Esophagus squamous epithelium (tissue), 4 donors: ENCODE results near the gene DENND1A.

Source experiments
- POLR2A ChIP-seq, 4 donors: fragments of 450-650 bp; IDR thresholded peaks; one replicate each; pipeline ENCODE4 v1.6.1; 2017; ENCODE audit warnings: antibody characterized with exemption in 4 of 4, mild to moderate bottlenecking in 4 of 4, moderate library complexity in 3 of 4
- TF ChIP-seq, protein P1 (sequence below), 6 experiments: fragments of 450-650 bp in 4 of 6; fragments of 200-600 bp in 2 of 6; sonication (generic) in 2 of 6; IDR thresholded peaks; one replicate each; pipeline ENCODE4 v1.5.1; 2016 to 2019; ENCODE audit warnings: antibody characterized with exemption in 6 of 6, mild to moderate bottlenecking in 4 of 6, moderate library complexity in 4 of 6

DNA sequence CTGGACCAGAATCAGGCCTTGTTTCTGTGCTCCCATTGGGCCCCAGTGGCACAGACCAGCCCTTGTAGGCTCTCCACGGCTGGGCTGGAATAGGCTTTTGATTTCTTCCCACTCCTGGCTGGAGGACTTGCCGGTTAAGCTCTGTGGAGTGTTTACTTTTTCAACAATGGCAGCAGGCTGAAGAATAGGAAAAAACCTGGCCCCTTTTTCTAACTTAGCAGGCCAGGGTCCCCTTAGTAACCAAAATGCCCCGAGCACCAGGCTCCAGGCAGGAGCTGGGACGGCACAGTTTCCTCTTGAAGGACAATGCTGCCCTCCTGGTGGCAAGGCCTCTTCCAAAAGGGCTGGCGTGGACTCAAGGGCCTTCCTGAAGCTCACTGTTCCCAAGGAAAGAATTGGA is 343.7 kb downstream of the DENND1A start:
- TF ChIP-seq, protein P1, sequence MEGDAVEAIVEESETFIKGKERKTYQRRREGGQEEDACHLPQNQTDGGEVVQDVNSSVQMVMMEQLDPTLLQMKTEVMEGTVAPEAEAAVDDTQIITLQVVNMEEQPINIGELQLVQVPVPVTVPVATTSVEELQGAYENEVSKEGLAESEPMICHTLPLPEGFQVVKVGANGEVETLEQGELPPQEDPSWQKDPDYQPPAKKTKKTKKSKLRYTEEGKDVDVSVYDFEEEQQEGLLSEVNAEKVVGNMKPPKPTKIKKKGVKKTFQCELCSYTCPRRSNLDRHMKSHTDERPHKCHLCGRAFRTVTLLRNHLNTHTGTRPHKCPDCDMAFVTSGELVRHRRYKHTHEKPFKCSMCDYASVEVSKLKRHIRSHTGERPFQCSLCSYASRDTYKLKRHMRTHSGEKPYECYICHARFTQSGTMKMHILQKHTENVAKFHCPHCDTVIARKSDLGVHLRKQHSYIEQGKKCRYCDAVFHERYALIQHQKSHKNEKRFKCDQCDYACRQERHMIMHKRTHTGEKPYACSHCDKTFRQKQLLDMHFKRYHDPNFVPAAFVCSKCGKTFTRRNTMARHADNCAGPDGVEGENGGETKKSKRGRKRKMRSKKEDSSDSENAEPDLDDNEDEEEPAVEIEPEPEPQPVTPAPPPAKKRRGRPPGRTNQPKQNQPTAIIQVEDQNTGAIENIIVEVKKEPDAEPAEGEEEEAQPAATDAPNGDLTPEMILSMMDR (IDR thresholded peaks at IDR 0.05), result no peak
- TF ChIP-seq POLR2A (IDR thresholded peaks at IDR 0.05), result no peak
